AG09309 (cell line): ENCODE results near the gene PAX3.

Source experiments
- DNase-seq: peaks from one replicate; pipeline ENCODE4 v3.0.0-alpha.2; 2010; ENCODE audit warnings: low read depth
- H3K4me3 ChIP-seq: 2 replicates; pipeline ENCODE4 v1.5.1; 2011; ENCODE audit warnings: mild to moderate bottlenecking, low read depth, low read length, moderate library complexity; ENCODE audit not compliant: control insufficient read depth
- TF ChIP-seq, protein P1 (sequence below): IDR thresholded peaks from 2 replicates; pipeline ENCODE4 v1.5.1; 2011; ENCODE audit warnings: mild to moderate bottlenecking, low read depth, low read length, inconsistent platforms; ENCODE audit not compliant: insufficient read depth, control insufficient read depth; ENCODE audit errors: missing control alignments

PAX3 gene

DNA sequence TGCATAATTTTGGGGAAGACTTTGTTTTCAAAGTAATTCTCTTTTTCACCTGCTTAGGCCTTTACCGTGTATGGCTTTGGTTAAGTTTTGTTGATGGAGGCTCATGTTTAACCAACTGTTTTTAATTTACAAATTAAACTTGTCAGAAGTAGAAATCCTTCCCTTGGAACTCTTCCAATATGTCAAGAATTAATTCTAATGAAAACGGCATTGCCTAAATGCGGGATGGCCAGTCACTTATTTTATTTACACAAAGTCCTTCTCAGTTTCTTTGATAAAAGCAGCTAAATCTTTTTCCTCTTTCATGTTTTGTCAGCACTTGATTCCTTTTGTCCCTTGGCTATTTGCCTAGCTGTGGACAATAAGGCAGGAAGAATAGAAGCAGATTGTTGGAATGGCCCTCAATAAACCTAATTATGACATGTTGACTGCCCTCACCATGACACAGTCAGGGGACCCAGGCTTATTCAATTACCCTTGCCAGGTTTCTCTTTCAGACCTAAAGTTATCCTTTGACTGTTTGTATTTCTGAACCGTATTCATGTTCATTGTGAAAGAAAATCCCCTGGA is 26.3 kb downstream of the PAX3 start:
- no peak overlapping the region for H3K4me3 ChIP-seq
- TF ChIP-seq, protein P1, sequence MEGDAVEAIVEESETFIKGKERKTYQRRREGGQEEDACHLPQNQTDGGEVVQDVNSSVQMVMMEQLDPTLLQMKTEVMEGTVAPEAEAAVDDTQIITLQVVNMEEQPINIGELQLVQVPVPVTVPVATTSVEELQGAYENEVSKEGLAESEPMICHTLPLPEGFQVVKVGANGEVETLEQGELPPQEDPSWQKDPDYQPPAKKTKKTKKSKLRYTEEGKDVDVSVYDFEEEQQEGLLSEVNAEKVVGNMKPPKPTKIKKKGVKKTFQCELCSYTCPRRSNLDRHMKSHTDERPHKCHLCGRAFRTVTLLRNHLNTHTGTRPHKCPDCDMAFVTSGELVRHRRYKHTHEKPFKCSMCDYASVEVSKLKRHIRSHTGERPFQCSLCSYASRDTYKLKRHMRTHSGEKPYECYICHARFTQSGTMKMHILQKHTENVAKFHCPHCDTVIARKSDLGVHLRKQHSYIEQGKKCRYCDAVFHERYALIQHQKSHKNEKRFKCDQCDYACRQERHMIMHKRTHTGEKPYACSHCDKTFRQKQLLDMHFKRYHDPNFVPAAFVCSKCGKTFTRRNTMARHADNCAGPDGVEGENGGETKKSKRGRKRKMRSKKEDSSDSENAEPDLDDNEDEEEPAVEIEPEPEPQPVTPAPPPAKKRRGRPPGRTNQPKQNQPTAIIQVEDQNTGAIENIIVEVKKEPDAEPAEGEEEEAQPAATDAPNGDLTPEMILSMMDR = no peak
- no peak for DNase-seq

DNA sequence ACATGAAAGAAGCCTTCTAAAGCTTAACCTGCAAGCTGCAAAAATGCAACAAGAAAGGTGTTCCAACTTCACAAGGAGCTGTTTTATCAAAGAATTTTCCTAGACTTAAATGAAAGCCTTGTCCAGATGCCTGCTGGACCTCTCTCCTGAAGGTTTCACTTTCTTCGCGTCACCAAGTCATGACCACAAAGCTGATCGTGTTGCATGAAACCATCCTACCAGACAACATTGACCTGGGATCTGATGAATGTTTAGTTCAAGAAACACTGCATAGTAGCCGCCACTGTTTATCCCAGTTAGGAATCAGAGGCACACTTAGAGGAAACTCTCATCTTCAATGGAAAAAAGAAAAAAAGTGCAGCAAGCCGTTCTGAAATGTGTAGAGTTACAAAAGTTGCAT is 26.9 kb downstream of the PAX3 start:
- TF ChIP-seq, protein P1 = no peak
- no peak overlapping the region for H3K4me3 ChIP-seq
- no peak for DNase-seq

DNA sequence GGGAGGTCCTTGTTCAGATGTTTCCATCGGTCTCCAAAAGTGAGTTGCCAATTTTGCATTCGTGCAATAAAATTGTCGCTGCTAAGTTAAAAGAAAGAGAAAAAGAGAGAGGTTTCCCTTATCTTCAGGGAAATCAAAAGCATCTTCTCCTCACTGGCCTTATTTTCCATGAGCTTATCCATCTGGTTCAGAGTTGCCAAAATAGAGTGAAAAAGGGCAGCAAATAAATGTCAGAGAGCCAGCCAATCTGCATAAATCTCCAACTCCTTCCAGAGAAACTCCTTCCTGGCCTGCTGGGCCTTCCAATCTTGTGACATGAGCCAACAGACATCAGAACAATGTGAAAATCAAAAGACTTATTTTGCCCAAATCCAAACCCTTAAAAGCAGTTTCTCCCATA is 28.4 kb downstream of the PAX3 start:
- TF ChIP-seq, protein P1 = no peak
- no peak for DNase-seq
- H3K4me3 ChIP-seq = no peak overlapping the region

DNA sequence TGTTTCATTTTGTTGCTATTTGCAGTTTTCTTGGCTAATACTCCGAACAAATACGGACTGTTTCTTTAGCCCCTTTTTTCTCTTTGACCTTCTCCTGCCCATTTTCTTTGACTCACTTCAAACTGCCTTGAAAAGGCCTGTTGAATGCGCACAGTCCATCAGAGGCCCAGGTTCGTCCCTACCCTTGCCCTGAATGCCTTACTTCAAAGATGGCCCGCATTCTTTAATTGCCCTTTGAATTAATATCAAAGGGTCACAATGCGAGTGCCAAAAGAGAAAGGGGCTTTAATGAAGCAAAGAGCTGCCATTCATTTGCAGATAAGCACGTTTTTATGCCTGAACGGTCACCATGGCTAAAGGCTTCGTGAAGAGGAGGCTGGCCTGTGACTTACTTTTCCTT is 29.7 kb downstream of the PAX3 start:
- no peak overlapping the region for H3K4me3 ChIP-seq
- TF ChIP-seq, protein P1 = no peak
- no peak for DNase-seq

DNA sequence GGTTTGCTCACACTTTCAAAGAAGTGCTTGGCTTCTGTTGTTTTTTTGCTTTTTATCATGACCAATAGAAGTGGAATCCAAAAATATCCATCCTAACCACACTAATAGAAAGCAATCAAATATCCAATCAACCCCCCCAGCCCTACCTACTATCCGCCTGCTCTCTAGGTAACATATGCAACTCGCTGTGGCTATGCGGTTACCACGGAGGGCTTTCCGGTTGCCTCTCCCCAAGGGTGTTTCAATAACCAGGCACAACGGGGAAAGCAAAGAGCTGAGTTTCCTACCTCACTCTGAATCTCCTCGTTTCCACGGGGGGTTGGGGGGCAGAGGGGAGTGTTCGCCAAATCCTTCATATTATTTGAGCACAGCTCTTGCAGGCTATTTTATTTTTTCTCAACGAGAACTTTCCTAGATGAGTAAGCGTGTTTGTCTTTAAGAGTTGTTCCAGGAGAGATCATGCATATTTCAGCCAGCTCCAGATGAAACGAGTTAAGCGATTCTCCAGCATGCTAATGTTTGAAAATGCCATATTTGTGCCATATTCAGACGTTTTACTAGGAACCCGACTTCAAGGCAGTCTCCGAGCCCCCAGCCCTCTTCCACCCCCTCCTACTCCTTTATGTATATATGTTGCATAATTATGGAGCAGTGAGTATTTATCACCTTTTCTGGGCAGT is 30.3 kb downstream of the PAX3 start:
- no peak overlapping the region for H3K4me3 ChIP-seq
- TF ChIP-seq, protein P1 = no peak
- DNase-seq = no peak

DNA sequence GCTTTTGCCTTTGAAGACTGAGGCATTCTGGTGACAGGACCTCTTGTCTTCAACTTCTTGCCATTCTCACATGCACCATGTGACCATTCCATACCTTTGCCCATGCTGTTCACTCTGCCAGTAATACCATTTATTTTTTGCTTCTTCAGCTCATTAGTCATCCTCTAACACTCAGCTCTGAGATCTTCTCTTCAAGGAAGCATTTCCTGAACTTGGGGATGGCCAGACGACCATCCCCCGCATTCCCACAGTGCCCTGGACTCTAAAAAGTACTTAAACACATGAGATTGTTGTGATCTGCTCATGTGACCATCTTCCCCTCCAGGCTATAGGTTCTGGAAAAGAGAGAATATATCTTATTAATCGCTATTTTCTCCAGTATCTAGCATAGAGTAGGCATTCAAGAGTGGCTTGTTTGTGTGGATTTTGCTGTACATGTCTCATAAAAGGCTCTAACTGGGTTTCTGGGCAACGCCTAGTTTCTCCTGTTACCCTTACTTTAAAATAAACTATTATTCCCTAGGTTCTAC is 33.9 kb downstream of the PAX3 start:
- DNase-seq = no peak
- H3K4me3 ChIP-seq = no peak overlapping the region
- TF ChIP-seq, protein P1 = no peak
